Prostate gland (tissue), 2 donors: Measurements from ENCODE around the gene MBOAT1. TPM values are rescaled to one million over a fixed set of nuclear protein-coding genes. Genes with fewer than 3 reads are reported as not detected.

Experiments used
- DNase-seq: peaks from one replicate; pipeline ENCODE4 v3.0.0-alpha.2; 2019; ENCODE audit warnings: low spot score
- H3K27ac ChIP-seq, 2 donors: fragments of 200-600 bp; sonication (generic); 2 replicates each; pipeline ENCODE4 v1.5.1; 2017 to 2019
- H3K27me3 ChIP-seq: fragments of 200-600 bp; sonication (generic); replicated peaks from 2 replicates; pipeline ENCODE4 v1.5.1; 2019; ENCODE audit not compliant: insufficient read depth
- H3K36me3 ChIP-seq, 2 donors: fragments of 200-600 bp; sonication (generic); 1 replicate in 1 of 2; 2 replicates in 1 of 2; pipeline versions ENCODE4 v1.5.1 to v1.8.1; 2017 to 2019
- H3K4me1 ChIP-seq: fragments of 200-600 bp; sonication (generic); replicated peaks from 2 replicates; pipeline ENCODE4 v1.5.1; 2019
- H3K4me3 ChIP-seq, 2 donors: fragments of 200-600 bp; sonication (generic); 2 replicates each; pipeline ENCODE4 v1.5.1; 2017 to 2019
- H3K9me3 ChIP-seq: fragments of 200-600 bp; sonication (generic); 2 replicates; pipeline ENCODE4 v1.5.1; 2017
- CTCF ChIP-seq, 4 experiments: fragments of 200-600 bp in 2 of 4; fragments of 450-650 bp in 2 of 4; sonication (generic) in 2 of 4; IDR thresholded peaks; 1 replicate in 3 of 4; 2 replicates in 1 of 4; pipeline ENCODE4 v1.5.1; 2016 to 2019; ENCODE audit warnings: antibody characterized with exemption in 4 of 4, mild to moderate bottlenecking in 2 of 4, moderate library complexity in 2 of 4
- POLR2A ChIP-seq: fragments of 450-650 bp; IDR thresholded peaks from one replicate; pipeline ENCODE4 v1.6.1; 2016; ENCODE audit warnings: antibody characterized with exemption, mild to moderate bottlenecking
- POLR2AphosphoS5 ChIP-seq: sonication (generic); formaldehyde crosslinking; IDR thresholded peaks from one replicate; pipeline ENCODE4 v1.6.1; 2017; ENCODE audit warnings: antibody characterized with exemption
- WGBS: methylation state at CpG from one replicate; pipeline ENCODE4 v1.1.5; 2018; 5-methylcytosine and 5-hydroxymethylcytosine counted together
- intact Hi-C: fragments of 100-400 bp; cut with DNase I; formaldehyde crosslinking; loops from one replicate; pipeline ENCODE4 v1.14.2; 2022
- total RNA-seq, 2 donors: library from RNA; depleted of rRNA; stranded (reverse); fragments of >200 nt; gene quantifications; one replicate each; pipeline ENCODE4 v1.1.0, GENCODE V29; 2016

The MBOAT1 gene
- total RNA-seq, 2 donors from 2014 or later, result 8.6 to 14.1 TPM

- H3K27me3 ChIP-seq, result no peaks in the 10 kb centered on the region
- H3K4me1 ChIP-seq, result no peaks in the 10 kb centered on the region
- no peaks in the 10 kb centered on the region for H3K36me3 ChIP-seq
- H3K27ac ChIP-seq, result no peak overlapping the region
- no peaks in the 10 kb centered on the region for H3K9me3 ChIP-seq
- 3% methylated on average over 4 of the region's 4 CpGs for WGBS
- DNase-seq, result no peak
- H3K4me3 ChIP-seq, result no peak overlapping the region
- TF ChIP-seq POLR2AphosphoS5 (no peak), POLR2A (no peak), CTCF (IDR thresholded peaks at IDR 0.05) (peak; percentile 9 to 69 (median 56))
- intact Hi-C loops, result loop anchor here (10.0 kb wide), 2 partner anchors 202 to 1062 kb away; no protein-coding TSS in a partner anchor
These were observed 155.8 kb downstream of the MBOAT1 start for GRCh38 chr6:20056350-20056992.

GRCh38 chr6:20055916-20056315 is 156.4 kb downstream of the MBOAT1 start:
- no peaks in the 10 kb centered on the region for H3K9me3 ChIP-seq
- no peak overlapping the region for H3K4me3 ChIP-seq
- no peaks in the 10 kb centered on the region for H3K36me3 ChIP-seq
- H3K4me1 ChIP-seq, result no peaks in the 10 kb centered on the region
- intact Hi-C loops, result loop anchor here (2.0 to 10.0 kb wide), 3 partner anchors 201 to 1459 kb away; no protein-coding TSS in a partner anchor
- 86% methylated on average over 7 of the region's 7 CpGs for WGBS
- TF ChIP-seq CTCF (IDR thresholded peaks at IDR 0.05) (no peak), POLR2AphosphoS5 (no peak), POLR2A (no peak)
- no peak overlapping the region for H3K27ac ChIP-seq
- DNase-seq, result no peak
- no peaks in the 10 kb centered on the region for H3K27me3 ChIP-seq

Other genes starting within 250 kb of the MBOAT1 start
- 1 to 10 TPM; 3.7 to 5.5 TPM for gene E2F3, start 189.4 kb upstream of the MBOAT1 start, total RNA-seq